NCI-H2107 (cell line): ENCODE measurements around the gene CD40.
"Not testable (repeated sequence)": the region's sequence is repeated elsewhere in the genome, so short reads cannot be mapped to it uniquely, and the experiment has no call there.

Experiments
- DNase-seq: peaks from one replicate; lab custom pipeline; 2025; lab: John Stamatoyannopoulos, UW

Gene CD40

DNA sequence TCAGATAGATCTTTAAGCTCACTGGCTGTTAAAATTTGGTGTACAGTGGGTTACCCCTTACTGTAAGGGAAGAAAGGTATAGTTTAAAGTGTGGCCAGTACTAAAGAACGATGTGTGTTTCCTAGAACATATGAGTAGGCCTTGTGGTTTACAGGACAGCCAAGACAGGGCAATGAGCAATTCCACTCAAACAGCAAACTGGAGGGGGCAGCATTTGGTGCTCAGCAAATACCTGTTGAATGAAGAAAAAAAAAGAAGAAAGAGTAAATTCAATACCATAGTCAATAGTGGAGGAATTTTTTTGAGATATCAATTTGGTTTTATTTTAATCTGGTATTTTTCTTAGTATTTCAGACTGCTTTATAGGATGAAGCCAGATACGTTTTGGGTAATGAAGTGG is 24.6 kb upstream of the CD40 start:
- no peak for DNase-seq

DNA sequence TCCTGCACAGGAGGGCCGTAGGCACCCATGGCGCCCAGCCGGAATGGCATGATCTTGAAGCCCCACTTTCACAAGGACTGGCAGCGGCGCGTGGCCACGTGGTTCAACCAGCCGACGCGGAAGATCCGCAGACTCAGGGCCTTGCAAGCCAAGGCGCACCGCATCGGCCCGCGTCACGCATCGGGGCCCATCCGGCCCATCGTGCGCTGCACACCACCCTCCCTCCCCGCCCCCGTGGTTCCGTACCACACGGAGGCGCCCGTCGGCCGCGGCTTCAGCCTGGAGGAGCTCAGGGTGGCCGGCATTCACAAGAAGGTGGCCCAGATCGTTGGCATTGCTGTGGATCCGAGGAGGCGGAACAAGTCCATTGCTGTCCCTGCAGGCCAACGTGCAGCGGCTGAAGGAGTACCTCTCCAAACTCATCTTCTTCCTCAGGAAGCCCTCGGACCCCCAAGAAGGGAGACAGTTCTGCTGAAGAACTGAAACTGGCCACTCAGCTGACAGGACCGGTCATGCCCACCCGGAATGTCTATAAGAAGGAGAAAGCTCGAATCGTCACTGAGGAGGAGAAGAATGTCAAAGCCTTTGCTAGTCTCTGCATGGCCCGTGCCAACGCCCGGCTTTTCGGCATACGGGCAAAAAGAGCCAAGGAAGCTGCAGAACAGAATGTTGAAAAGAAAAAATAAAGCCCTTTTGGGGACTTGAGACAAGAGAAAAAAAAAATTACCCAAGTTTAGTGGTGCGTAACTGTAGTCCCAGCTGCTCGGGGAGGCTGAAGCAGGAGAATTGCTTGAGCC is 18.4 kb upstream of the CD40 start:
- DNase-seq, result no peak

DNA sequence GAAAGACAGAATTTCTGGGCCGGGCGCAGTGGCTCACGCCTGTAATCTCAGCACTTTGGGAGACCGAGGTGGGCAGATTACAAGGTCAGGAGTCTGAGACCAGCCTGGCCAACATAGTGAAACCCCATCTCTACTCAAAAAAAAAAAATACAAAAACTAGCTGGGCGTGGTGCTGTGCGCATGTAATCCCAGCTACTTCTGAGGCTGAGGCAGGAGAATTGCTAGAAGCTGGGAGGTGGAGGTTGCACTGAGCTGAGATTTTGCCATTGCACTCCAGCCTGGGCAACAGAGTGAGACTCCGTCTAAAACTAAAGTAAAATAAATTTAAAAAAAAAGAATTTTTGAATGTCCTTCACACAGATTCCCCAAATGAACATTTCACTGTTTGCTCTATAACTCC is 17.7 kb upstream of the CD40 start:
- DNase-seq, result not testable (repeated sequence)

DNA sequence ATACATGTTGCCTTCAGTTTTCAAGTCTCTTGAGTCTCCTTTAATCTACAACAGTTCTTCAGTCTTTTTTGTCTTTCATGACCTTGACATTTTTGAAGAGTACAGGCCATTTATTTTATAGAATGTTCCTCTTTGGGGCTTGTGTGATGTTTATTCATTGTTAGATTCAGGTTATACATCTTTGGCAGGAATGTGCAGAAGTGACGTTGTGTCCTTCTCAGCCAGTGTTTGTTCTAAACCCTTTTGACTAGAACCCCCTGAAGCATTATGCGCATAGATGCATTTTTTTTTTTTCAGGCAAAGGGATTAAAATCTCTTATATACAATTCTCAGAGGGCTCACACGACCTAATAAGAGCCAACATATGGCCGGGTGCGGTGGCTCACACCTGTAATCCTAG is 17.1 kb upstream of the CD40 start:
- DNase-seq, result no peak

DNA sequence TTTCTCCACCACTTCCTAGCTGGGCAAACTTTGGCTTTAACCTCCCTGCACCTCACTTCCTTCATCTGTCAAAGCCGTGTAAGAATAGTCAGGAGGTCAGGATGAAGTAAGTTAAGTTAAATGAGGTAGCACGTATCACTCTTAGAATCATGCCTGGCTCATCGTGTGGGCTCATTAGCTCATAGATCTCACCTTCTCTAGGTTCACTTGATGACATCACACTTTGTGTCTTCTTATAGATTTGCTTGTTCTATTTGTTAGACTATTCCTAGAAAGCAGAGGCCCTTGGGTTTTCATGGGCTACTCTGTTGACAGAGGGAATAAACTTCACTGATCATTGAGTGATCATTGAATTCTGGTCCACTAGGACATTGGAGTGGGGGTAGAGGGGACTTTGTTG is 16.2 kb upstream of the CD40 start:
- no peak for DNase-seq

DNA sequence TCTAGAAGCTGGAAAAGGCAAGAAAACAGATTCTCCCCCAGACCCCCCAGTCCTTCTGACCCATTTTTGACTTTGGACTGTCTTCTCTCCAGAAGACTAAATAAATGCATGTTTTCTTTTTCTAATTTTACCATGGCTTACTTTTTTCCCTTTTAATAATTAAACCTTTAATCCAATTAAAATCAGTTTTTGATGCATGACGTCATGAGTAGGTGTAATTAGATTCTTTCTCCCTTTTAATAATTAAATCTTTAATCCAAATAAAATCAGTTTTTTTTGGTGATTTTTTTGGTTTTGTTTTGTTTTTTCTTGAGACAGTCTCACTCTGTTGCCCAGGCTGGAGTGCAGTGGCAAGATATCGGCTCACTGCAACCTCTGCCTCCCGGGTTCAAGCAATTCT is 15.2 kb upstream of the CD40 start:
- DNase-seq, result no peak

DNA sequence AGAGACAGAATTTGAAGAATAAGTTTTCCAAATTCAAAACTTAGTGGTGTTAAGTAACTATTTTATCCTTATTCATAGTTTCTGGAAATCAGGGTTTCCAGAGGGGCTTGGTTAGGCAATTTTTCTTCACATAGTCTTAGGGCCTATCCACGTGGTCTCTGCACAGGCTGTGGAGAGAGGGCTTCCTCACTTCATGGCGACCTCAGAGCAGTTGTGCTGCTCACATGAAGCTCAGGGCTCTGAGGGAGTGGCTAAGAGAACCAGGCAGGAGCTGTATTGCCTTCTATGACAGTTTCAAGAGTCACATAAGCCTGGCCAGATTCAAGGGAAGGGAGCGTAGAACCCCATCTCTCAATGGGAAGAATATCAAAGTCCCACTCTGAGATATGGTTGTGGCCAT is 13.9 kb upstream of the CD40 start:
- no peak for DNase-seq

DNA sequence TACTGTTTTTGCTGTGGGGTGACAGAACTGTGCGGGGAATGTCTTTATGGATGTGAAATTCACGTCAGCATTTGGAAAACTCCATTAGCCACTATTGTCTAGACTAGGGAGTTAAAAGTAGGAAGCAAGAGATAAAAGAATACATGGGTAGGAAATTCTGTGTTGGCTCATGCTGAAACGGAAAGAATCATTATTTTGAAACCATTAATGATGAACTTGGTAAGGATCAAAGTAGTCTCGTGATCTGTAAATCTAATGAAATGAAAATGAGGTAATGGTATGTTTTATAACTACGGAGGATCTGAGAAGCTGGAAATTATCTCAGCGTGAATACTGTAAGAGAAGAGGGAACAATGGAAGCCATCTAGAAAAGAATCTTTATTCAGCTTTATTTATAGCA is 11.1 kb upstream of the CD40 start:
- no peak for DNase-seq

DNA sequence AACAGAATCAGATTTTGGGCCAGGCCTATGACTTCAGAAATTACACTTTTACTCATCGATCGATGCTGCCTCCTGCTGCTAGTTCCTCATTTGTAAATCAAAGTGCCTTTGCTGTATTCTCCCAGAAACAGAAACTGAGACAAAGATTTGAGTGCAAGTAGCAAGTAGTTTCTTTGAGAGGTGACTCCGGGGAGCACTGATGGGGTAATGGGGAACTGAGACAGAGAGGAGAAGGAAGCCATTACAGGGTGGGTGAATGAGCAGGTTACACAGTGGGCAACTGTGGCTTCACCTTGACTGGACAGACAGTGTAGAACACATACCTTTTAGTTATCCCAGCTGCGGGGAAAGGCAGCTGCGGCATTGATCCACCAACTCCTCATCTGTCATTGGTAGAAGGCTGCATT is 9.7 kb upstream of the CD40 start:
- DNase-seq, result no peak

DNA sequence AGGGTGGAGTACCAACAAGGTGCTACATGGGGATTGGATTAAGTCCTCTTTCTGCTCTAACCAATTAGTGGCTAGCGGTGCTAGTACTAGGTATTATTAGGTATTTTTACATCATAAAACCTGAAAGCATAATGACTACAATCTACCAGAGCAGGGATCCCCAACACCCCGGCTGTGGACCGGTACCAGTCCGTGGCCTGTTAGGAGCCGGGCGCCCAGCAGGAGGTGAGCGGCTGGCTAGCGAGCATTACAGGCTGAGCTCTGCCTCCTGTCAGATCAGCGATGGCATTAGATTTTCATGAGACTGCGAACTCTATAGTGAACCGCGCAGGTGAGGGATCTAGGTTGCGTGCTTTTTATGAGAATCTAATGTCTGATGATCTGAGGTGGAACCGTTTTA is 9.1 kb upstream of the CD40 start:
- DNase-seq, result no peak

DNA sequence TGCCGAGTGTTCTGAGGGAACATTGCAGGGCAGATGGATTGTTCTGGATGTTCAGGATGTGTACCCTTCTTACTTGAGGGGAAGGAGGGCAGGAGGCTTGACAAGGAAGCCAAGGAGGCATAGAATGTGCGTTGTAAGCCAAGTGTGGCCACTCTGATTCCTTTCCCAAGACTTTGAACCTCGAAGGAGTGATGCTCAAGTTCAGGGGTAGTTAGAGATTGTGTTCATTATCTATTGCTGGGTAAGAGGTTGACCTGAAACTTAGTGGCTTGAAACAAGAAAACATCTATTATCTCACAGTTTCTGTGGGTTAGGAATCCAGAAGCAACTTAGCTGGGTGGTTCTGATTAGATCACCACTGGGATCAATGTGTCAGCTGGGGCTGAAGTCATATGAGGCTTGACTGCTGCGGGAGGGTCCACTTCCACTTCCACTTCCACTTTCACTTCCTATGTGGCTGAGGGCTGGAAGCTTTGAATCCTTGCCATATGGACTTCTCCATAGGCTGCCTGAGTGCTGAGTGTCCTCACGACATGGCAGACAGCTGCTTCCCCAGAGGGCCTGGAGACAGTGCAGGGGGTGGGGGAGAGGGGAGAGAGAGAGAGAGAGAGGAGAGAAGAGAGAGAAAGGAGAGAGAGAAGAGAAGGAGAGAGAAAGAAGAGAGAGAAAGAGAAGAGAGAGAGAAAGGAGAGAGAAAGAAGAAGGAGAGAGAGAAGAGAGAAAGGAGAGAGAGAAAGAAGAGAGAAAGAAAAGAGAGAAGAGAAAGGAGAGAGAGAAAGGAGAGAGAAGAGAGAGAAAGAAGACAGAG is 6.9 kb upstream of the CD40 start:
- no peak for DNase-seq

DNA sequence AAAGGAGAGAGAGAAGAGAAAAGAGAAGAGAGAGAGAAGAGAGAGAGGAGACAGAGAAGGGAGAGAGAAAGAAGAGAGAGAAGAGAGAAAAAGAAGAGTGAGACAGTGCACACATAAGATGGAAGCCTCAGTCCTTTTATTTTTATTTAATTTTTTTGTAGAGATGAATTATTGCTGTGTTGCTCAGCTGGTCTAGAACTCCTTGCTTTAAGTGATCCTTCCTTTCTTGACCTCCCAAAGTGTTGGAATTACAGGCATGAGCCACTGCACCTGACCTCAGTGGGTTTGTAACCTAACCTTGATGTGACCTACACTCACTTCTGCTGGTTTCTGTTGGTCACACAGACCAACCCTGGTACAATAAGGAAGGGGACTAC is 6.3 kb upstream of the CD40 start:
- DNase-seq, result no peak

DNA sequence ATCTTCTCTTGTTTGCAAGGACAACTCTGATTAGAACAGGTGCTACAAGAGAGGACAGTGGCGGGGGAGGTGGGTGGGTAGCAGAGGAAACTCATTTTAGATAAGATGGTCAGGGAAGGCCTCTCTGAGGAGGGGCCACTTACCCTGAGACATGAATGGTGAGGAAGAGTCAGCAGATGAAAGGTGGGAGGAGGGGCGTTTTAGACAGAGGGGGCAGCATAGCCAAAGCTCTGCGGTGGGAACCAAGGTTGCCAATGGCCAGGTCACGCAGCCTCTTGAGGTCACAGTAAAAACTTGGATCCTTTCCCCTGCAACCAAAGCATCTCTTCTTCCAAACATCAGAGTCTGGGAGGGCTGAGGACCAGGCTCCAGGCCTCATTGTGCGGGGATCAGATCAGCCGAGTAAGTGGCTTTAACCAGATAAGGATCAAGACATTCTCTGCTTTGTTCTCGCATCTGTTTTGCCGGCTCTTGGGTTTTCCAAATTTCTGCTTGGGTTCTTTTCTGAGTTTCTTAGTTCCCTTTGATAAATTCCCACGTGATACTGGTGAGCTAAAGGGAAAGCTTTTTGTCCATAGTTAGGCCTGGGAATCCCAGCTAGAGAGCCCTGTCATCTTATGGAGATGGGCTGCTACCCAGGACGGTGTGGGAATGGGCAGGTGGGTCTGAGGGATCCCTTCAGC is 5.5 kb upstream of the CD40 start:
- DNase-seq, result no peak

DNA sequence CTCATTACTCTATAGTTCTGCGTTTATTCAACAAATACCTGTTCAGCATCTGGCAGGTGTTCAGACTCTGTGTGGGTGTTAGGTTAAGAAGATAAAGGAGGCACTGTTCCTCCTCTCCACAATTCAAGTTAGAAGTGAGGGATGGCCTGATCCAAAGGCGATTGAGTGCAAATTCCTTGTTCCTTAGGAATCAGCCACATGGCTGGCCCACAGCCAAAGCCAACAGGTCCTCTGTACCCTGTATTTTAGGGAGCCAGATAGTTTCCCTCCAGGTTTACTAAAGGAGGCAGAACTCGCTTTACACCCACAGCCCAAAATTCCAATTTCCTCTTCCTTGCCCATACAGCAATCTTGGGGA is 5.0 kb upstream of the CD40 start:
- DNase-seq, result no peak

DNA sequence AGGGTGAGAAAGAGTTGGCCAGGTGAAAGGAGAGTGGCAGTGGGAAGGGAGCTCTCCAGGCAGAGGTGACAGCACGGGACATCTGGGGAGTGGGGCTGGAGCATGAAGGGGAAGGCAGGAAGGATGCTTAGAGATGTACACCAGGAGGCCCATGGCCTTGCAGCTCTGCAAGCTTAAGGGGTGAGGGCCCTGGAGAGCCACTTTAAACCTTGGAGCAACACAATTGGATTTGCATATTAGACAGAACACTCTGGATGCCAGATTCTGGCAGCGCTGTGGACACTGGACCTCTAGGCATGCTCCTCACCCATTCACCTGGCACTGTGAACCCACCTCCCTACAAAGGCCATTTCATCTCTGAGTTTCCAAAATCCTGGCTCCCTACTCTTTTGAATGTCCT is 3.7 kb upstream of the CD40 start:
- DNase-seq, result no peak

DNA sequence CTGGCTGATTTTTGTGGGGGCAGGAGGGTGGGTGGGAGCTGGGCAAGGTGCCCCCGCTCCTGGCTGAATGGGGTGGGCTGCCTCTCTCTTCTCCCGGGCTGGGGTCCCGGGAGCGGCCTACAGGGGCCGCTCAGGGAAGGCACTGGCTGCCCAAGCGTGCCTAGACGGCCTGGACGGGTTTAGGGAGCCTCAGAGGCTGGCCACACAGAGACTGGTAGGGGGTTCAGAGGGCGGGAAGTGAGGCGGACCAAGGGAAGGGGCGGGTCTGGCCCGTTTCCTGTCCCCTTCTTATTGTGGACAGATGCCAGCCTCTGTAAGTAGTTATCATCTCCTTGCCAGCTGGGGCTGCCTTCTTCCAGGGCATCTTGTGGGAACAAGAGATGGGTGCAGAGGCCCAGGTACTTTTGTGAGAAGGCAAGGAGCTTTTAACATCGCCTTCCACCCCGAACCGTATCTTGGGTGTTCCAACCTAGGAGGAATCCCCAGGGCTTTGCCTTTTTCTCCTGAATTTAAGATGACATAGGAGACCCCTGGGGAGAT is 437 bp downstream of the CD40 start:
- no peak for DNase-seq

DNA sequence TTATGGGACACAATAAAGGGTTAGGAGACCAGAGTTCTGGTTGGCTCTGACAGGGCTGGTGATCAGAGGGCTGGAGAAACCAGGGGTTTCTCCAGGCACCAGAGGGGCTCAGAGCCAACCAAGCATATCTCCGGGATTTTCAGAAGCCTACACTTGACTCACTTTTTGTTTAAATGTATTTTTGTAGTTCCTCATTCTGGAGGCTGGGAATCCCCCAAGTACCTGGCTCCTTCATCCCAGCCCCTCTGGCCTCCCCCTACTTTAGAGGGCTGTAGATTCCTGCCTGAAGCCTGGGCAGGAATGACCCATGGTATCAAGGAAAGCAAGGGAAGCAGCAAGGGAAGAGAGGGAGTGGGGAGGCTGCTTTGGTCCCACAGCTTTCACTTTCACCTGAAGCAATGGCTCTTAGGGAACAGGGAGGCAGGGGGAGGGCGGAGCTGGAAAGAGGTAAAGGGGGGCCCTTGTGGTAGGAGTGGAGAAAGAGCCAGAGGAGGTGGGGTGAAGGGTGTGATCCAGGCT is 973 bp downstream of the CD40 start:
- DNase-seq, result no peak

DNA sequence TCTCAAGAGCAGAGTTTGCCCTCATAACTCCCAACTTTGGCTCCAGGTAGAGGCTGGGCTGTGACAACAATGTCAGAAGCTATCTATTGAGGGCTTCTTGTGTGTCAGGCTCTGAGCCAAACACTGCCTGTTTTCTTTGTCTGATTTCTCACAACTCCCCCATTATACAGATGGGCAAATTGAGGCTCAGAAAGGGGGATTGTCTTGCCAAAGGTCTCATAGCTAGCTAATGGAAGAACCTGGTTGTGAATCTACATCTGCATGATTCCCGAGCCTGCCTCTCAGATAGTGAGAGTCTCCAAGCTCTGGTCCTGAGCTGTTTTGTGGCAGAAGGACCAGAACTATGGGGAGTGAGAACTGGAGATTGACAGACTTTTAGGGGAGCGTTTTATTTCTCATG is 1.4 kb downstream of the CD40 start:
- no peak for DNase-seq

DNA sequence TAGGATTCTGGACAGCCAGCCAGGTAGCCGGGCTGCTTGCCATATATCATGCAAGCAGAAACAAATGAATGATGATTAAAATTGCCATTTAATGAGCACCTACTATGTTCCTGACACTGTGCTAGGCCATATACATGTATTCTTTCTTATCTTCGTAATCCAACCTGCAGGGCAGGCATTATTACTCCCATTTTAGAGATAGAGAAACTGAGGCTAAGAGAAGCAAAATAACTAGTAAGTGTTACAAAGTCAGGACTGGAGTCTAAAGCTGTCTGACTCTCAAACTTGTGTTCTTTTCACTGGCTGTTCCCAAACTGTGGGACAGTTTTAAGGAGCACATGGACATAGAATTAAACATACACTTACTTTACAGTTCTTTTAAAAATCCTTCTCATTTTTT is 2.0 kb downstream of the CD40 start:
- no peak for DNase-seq

DNA sequence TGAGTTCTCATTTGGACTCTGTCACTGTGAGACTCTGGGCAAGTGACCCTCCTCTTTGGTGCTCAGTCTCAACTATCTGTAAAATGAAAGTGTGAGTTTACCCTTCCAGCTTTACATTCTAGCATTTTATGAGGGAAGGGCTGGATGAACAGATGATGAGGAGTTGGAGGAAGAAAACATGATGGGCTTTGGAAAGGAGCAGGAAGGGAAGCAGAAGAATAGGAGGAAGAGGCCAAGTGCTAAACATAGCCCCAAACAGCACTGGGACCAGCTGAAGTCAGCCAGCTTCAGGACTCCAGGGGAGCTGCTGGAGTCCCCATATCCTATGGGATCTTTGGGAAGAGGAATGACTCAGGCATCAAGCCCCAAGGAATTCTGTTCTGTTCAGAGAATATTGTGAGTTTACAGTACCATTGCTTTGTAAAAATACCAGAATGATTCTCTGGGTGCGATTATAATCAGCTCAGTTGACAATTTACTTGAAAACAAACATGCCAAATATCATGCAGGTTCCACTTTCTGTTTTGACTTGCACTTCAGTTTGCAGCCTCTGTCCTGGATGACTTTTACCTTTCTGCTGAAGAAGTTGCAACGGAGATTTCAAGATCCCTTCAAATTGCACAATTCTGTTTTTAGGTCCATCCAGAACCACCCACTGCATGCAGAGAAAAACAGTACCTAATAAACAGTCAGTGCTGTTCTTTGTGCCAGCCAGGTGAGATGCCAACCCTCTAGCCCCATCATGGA is 3.2 kb downstream of the CD40 start:
- DNase-seq, result no peak

DNA sequence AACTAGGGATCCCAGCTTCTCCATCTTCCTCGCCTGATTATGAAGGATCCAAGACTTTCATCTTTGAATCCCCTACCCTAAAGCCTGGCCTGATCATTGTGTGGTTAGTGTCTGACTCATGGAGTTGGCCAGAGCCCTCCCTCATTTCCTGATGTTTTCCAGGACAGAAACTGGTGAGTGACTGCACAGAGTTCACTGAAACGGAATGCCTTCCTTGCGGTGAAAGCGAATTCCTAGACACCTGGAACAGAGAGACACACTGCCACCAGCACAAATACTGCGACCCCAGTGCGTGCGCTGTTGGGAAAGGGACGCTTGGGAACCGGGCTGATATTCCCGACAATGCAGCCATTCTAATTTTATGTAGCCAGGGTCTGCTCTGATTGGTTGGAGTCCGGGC is 4.0 kb downstream of the CD40 start:
- no peak for DNase-seq
